ENCODE measurements around the gene TBRG1. TPM values are rescaled to one million over a fixed set of nuclear protein-coding genes. Genes with fewer than 3 reads are reported as not detected.
"Not testable (repeated sequence)": the region's sequence is repeated elsewhere in the genome, so short reads cannot be mapped to it uniquely, and the experiment has no call there.

Gene TBRG1
- total RNA-seq, 1 experiment from 2014 or later, result 14.4 TPM

DNA sequence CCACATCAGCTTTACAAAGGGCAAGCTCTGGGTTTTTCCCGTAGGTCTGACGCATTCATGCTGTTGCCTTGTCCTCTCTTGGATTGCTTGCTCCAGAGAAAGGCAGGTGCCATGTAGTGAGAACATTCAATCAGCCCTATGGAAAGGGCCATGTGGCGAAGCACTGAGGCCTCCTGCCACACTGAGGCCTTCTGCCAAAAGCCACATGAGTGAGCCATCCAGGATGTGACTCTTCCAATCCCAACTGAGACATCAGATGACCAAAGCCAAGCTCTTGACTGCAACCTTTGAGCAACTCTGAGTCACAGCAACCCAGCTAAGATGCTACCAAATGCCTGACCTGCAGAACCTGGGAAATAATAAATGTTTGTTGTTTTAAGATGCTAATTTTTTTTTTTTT, 20.5 kb upstream of the TBRG1 start:
- no peaks in the 10 kb centered on the region for H3K9me3 ChIP-seq (replicated peaks)
- no peaks in the 10 kb centered on the region for H3K27me3 ChIP-seq
- H3K36me3 ChIP-seq, result no peaks in the 10 kb centered on the region
- no peak overlapping the region for H3K27ac ChIP-seq
- no peak overlapping the region for H3K4me3 ChIP-seq
- no peak for DNase-seq
- no peaks in the 10 kb centered on the region for H3K4me1 ChIP-seq

DNA sequence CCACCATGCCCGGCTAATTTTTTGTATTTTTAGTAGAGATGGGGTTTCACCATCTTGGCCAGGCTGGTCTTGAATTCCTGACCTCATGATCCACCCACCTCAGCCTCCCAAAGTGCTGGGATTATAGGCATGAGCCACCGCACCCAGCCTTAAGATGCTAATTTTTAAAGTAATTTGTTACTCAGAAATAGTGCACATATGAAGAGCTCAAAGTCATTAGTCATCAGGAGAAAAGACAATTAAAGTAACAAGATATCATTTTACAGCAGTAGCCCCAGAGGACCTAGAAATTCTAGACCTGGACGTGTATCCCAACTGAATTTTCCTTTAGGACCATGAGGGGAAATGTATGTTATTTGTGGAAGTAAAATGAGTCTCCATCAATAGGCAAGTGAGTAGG, 19.9 kb upstream of the TBRG1 start:
- not testable (repeated sequence) for H3K36me3 ChIP-seq; H3K27me3 ChIP-seq; H3K4me1 ChIP-seq; H3K4me3 ChIP-seq; H3K27ac ChIP-seq; H3K9me3 ChIP-seq (replicated peaks); DNase-seq

GRCh38 chr11:124605719-124606118, 16.9 kb upstream of the TBRG1 start:
- Histone ChIP-seq H3K27me3 (no peaks in the 10 kb centered on the region), H3K9me3 (replicated peaks) (no peaks in the 10 kb centered on the region), H3K4me3 (no peak overlapping the region), H3K4me1 (no peaks in the 10 kb centered on the region), H3K36me3 (no peaks in the 10 kb centered on the region), H3K27ac (no peak overlapping the region)
- no peak for DNase-seq

DNA sequence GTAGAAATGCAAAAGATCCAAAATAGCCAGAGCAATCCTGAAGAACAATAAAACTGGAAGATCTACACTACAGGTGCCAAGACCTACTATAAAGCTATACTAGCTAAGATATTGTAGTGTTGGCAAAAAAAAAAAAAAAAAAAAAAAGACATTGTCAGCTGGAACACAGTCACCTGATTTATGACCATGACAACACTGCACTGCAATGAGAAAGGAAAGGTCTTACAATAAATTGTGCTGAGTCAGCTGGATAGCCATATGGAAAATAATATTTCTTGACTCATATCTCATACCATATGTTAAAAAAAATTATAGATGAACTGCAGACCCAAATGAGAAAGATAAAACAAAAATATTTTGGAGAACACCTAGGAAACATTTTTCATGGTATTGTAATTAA, 14.5 kb upstream of the TBRG1 start:
- Histone ChIP-seq H3K27me3 (no peaks in the 10 kb centered on the region), H3K4me3 (no peak overlapping the region), H3K4me1 (no peaks in the 10 kb centered on the region), H3K9me3 (replicated peaks) (no peaks in the 10 kb centered on the region), H3K36me3 (no peaks in the 10 kb centered on the region), H3K27ac (no peak overlapping the region)
- no peak for DNase-seq

GRCh38 chr11:124610295-124610694, 12.4 kb upstream of the TBRG1 start:
- no peaks in the 10 kb centered on the region for H3K4me1 ChIP-seq
- H3K27me3 ChIP-seq, result no peaks in the 10 kb centered on the region
- no peak overlapping the region for H3K27ac ChIP-seq

DNA sequence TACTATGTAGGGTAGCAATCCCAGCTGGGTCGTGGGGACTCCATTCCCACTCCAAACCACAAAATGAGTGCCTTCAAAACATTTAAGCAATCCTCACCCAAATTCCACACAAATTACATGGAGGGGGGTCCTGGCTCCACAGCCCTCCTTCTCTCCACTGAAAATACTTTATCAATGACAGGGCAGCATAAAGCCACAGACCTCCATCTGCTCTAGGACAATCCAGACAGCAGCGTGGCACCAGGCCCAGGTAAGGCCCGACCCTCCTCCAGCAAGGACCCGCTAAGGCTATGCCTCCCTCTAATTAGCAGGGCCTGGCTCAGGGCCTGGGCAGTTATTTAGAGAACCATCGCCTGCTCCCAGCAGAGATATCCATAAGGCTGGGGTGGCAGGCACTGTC, 11.6 kb upstream of the TBRG1 start, which contains the start of gene PANX3:
Gene PANX3, plus strand, starts transcription at position 365 of the 400 bp plus-strand sequence. CDS start 129 bp downstream, outside the sequence.
- H3K9me3 ChIP-seq (replicated peaks), result no peaks in the 10 kb centered on the region
- H3K27ac ChIP-seq, result no peak within 1 kb of the TSS
- H3K4me1 ChIP-seq, result no peaks in the 10 kb centered on the region
- H3K27me3 ChIP-seq, result no peaks in the 10 kb centered on the region
- H3K36me3 ChIP-seq, result no peaks in the 10 kb centered on the region
- DNase-seq, result no peak
- H3K4me3 ChIP-seq, result no peak within 1 kb of the TSS

More at GRCh38 chr11:124610295-124610694, 12.4 kb upstream of the TBRG1 start:
- Histone ChIP-seq H3K4me3 (no peak overlapping the region), H3K36me3 (no peaks in the 10 kb centered on the region), H3K9me3 (replicated peaks) (no peaks in the 10 kb centered on the region)
- DNase-seq, result no peak

DNA sequence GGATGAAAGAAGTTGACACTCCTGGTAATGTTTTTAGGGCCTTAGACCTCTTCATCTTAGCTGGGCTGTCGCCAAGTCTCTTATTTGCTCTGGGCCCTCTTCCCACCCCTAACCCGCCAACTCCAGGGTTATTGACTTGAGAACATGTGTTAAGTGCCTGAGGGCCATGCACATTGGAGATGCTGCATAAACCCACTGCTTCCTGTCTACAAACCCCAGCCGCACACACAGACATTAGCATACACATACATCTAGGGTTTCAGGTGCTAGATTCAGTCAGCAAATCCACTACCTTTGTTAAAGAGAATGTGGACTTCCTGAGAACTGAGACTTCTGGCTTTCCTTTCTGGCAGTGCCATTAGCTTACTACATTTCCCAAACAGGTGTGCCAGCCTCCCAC, 10.6 kb upstream of the TBRG1 start:
- H3K4me3 ChIP-seq, result no peak overlapping the region
- H3K4me1 ChIP-seq, result no peaks in the 10 kb centered on the region
- no peak overlapping the region for H3K27ac ChIP-seq
- DNase-seq, result peak in 1 of 2 experiments; percentile 10
- no peaks in the 10 kb centered on the region for H3K36me3 ChIP-seq
- H3K9me3 ChIP-seq (replicated peaks), result no peaks in the 10 kb centered on the region
- H3K27me3 ChIP-seq, result no peaks in the 10 kb centered on the region

DNA sequence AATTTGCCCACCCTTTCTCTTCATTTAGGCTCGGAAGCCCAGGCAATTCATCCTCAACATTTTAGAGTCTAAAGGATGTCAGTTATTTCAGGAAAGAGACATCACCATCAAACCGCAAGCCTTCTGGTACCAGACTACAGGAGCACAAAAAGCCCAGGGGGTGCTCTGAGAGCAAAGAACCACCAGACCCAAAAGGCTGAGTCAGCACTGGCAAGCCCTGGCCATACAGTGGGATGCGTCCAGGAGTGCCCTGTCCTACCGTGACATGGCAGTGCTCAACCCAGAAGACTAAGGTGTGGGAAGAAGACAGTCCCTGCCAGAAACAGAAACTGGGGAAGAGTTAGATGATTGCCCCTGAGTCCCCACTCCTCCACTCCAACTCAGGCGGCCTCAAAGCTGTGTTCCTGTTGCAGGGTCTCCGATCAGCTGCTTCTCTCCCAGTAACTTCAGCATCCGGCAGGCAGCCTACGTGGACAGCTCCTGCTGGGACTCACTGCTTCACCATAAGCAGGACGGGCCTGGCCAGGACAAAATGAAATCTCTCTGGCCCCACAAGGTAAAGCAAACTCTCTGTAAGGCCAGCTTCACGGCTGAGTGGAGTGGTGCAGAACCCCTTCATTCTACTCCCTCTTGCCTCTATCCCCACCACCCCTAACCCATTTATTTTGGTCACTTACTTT, 10.0 kb upstream of the TBRG1 start:
- no peaks in the 10 kb centered on the region for H3K27me3 ChIP-seq
- no peaks in the 10 kb centered on the region for H3K9me3 ChIP-seq (replicated peaks)
- DNase-seq, result peak in 1 of 2 experiments; percentile 15
- H3K27ac ChIP-seq, result no peak overlapping the region
- no peaks in the 10 kb centered on the region for H3K36me3 ChIP-seq
- H3K4me1 ChIP-seq, result no peaks in the 10 kb centered on the region
- H3K4me3 ChIP-seq, result no peak overlapping the region

- no peak overlapping the region for H3K27ac ChIP-seq
- DNase-seq, result no peak
- H3K4me1 ChIP-seq, result 0 out of 2 replicates have a peak, but pooled peaks cover under 1% of the 10 kb centered on the region
- no peak overlapping the region for H3K4me3 ChIP-seq
- no peaks in the 10 kb centered on the region for H3K36me3 ChIP-seq
- H3K9me3 ChIP-seq (replicated peaks), result no peaks in the 10 kb centered on the region
- no peaks in the 10 kb centered on the region; the same call in 1 of the 2 replicates for H3K27me3 ChIP-seq
These were observed 3.8 kb upstream of the TBRG1 start for GRCh38 chr11:124618863-124619262.

DNA sequence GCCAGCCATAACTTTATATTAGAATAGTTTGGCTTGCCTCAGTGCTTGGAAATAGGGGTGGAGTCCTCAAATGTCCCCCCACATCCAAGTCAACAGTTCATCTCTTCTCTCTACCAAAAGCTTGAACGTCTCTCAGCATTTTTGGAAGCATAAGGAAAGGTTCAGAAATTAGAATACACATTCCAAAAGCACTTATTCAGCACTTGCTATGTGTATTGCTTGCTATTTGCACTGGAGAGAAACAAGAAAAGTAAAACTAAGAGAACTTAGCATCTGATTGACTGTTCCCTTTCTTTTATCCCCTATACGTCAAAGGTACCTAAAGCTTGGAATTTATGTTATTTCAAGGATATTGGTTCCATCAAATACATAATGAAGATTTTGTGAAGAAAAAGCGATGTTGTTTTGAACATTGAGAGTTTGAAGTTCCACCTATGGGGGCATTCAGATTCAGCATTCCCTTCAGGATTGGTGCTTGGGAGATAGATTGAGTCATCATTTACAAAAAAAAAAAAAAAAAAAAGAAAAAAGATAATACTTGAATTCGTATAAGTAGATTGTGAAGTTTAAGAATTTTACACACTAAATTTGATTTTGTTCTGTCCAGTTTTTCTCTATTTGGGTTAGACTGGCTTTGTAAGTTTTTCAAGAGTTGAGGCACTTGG, 1.3 kb downstream of the TBRG1 start:
- Histone ChIP-seq H3K9me3 (replicated peaks) (no peaks in the 10 kb centered on the region), H3K4me3 (peak overlapping the region; percentile 97), H3K27ac (no peak overlapping the region), H3K27me3 (no peaks in the 10 kb centered on the region; the same call in 1 of the 2 replicates), H3K4me1 (0 out of 2 replicates have a peak, but pooled peaks cover 2% of the 10 kb centered on the region), H3K36me3 (peaks cover 16% of the 10 kb centered on the region; the same call in 1 of the 2 replicates)
- DNase-seq, result no peak

GRCh38 chr11:124625504-124626168, 3.0 kb downstream of the TBRG1 start:
- Histone ChIP-seq H3K9me3 (replicated peaks) (no peaks in the 10 kb centered on the region), H3K27ac (no peak overlapping the region), H3K4me1 (0 out of 2 replicates have a peak, but pooled peaks cover 2% of the 10 kb centered on the region), H3K36me3 (peaks cover 18% of the 10 kb centered on the region; the same call in 1 of the 2 replicates), H3K4me3 (no peak overlapping the region), H3K27me3 (no peaks in the 10 kb centered on the region)
- no peak for DNase-seq

- no peaks in the 10 kb centered on the region for H3K9me3 ChIP-seq (replicated peaks)
- H3K36me3 ChIP-seq, result peaks cover 25% of the 10 kb centered on the region; the same call in 1 of the 2 replicates
- H3K27ac ChIP-seq, result no peak overlapping the region
- H3K27me3 ChIP-seq, result no peaks in the 10 kb centered on the region
- H3K4me1 ChIP-seq, result 0 out of 2 replicates have a peak, but pooled peaks cover 2% of the 10 kb centered on the region
- H3K4me3 ChIP-seq, result no peak overlapping the region
- DNase-seq, result no peak
These were observed 4.9 kb downstream of the TBRG1 start for GRCh38 chr11:124627546-124627945.

DNA sequence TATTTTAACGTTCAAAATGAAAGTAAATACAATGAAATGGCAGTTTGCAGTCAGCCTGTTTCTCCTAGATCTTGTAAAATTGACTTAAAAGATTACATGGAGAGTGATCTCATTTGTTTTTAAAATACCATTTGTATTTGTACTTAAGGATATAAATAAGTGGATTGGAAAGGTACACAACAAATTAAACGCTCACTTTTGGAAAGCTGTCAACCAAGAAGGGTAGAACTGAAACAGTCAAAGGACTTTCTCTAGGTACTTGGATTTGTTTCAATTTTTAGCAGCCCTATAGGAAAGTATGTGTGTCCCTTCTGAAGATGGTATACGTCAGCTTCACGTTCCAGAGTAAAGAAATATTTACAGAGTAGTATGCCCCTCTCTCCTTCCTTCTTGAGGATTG, 7.3 kb downstream of the TBRG1 start:
- H3K9me3 ChIP-seq (replicated peaks), result no peaks in the 10 kb centered on the region
- no peaks in the 10 kb centered on the region for H3K27me3 ChIP-seq
- H3K27ac ChIP-seq, result no peak overlapping the region
- no peak overlapping the region for H3K4me3 ChIP-seq
- DNase-seq, result no peak
- no peaks in the 10 kb centered on the region for H3K4me1 ChIP-seq
- peaks cover 38% of the 10 kb centered on the region for H3K36me3 ChIP-seq

DNA sequence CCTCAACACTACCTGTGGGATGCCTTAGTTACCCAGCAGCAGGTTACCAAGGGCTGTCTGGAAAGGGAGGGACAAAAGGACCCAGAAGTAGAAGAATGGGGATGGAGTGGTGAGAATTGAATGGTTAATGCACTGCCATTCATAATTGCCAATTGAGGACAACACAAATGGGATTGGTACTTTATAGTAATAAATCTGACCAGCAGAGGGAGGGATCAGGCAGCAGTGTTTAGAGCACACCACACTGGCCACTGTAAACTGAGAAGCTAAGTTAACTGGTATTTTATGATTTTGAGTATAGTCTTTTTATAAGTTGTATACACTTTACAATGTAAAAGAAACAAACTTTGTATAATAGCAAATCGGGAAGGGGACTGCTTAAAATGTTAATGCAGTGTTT, 10.7 kb downstream of the TBRG1 start:
- no peak for DNase-seq
- no peak overlapping the region for H3K27ac ChIP-seq
- no peaks in the 10 kb centered on the region for H3K27me3 ChIP-seq
- no peak overlapping the region for H3K4me3 ChIP-seq
- no peaks in the 10 kb centered on the region for H3K4me1 ChIP-seq
- no peaks in the 10 kb centered on the region for H3K9me3 ChIP-seq (replicated peaks)
- peaks cover 25% of the 10 kb centered on the region for H3K36me3 ChIP-seq

GRCh38 chr11:124635932-124636331, 13.3 kb downstream of the TBRG1 start:
- Histone ChIP-seq H3K27ac (no peak overlapping the region), H3K36me3 (peaks cover 20% of the 10 kb centered on the region)

More at GRCh38 chr11:124635932-124636331, 13.3 kb downstream of the TBRG1 start:
- DNase-seq, result no peak
- no peaks in the 10 kb centered on the region for H3K9me3 ChIP-seq (replicated peaks)
- H3K4me1 ChIP-seq, result no peaks in the 10 kb centered on the region
- H3K4me3 ChIP-seq, result no peak overlapping the region
- no peaks in the 10 kb centered on the region for H3K27me3 ChIP-seq

All from SJCRH30 (cell line).